Stimulated activated CD4-positive, alpha-beta T cell treated with anti-CD3 and anti-CD28 coated beads, Interleukin-2, amount 100 ng/mL, for 24 hours (primary cell): Measurements from ENCODE around the gene TRIP10.

Source experiments
- DNase-seq, 2 donors: peaks; one replicate each; pipeline ENCODE4 v3.0.0-alpha.2; 2020

The TRIP10 gene

DNA sequence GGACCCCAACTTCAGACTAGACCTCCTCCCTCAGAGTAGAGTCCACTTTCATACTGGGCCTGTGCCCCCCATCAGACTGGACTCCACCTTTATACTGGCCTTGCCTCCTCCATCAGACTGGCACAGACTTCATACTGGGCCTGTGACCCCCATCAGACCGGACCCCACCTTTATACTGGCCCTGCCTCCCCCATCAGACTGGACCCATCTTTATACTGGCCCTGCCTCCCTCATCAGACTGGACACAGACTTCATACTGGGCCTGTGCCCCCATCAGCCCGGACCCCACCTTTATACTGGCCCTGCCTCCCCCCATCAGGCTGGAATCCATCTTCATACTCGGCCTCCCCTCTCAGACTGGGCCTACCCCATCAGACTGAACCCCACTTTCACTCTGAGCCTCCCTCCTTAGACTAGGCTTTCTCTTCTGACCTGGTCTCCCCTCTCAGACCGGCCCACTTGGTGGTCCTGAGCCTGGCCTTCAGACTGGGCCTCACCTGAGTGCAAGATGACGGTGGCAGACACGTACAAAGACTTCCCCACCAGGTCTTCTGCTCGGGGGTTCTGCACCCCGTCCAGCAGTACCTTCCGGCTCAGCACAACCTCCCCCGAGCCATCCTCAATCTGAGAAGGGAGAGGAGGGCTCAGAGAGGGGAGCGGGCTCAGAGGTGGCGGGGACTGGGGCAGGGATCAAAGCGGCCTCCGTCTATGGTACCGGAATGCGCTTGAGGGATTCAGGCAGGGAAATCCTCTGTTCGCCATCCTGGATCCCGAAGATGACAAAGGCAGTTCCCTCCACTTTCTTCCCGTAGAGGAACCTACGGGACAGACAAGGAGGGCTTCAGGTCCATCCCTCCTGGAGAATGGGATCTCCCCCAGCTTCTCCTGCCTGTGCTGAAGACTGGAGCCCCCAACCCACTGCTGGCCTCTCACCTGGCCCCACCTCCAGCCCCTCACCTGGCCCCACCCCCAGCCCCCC is 26.5 kb upstream of the TRIP10 start:
- no peak for DNase-seq

DNA sequence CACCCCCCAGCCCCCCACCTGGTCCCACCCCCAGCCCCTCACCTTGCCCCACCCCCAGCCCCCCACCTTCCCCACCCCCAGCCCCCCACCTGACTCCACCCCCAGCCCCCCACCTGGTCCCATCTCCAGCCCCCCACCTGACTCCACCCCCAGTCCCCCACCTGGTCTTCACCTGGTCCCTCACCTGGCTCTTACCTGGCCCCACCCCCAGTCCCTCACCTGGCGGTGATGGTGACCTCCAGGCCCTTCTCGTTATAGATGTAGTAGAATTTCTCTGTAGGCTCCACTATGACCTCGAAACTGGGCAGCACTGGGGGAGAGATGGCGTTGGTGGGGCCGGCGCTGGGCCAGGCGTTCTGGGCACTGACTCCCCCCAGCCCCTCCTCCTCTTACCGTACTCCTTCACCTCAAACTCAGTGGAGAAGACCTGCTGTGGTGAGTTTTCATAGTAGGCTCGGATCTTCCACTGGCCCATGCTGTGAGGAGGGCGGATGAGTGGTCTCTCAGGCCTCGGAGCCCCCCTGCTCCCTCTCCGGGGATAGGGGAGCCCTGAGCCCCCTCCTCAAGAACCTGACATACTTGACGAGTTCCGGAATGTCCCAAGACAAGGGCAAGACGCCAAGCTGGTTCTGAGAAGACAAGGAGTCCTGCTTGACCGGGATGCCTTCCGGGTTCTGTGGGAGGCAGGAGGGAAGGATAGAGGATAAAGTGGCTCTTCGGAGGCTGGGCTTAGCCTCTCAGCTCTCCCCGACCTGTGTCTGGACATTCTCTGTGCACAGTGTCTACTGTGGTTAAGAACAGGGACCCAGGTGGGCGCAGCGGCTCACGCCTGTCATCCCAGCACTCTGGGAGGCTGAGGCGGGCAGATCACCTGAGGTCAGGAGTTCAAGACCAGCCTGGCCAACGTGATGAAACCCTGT is 25.4 kb upstream of the TRIP10 start:
- DNase-seq = no peak

DNA sequence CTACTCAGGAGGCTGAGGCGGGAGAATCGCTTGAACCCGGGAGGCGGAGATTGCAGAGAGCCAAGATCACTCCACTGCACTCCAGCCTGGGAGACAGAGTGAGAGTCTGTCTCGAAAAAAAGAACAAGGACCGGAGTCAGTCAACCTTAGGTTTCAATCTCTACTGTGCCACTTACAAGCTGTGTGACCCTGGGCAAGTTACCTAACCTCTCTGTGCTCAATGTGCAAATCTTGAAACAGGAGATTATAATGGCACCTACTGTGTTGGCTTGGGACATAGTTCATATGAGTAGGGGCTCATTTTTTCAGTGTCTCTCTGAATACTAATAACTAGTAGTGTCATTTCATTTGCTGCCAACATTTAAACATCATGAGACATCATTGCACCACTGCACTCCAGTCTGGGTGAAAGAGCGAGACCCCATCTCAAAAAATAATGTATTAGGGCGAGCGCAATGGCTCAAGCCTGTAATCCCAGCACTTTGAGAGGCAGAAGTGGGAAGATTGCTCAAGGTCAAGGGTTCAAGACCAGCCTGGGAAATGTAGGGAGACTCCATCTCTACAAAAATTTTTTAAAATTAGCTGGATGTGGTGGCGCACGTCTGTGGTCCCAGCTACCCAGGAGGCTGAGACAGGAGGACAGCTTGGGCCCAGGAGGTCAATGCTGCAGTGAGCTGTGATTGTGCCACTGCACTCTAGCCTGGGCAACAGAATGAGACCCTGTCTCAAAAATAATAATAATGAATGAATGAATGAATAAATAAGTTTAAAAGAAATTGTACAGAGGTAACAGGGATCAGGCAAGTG is 24.5 kb upstream of the TRIP10 start:
- no peak for DNase-seq

DNA sequence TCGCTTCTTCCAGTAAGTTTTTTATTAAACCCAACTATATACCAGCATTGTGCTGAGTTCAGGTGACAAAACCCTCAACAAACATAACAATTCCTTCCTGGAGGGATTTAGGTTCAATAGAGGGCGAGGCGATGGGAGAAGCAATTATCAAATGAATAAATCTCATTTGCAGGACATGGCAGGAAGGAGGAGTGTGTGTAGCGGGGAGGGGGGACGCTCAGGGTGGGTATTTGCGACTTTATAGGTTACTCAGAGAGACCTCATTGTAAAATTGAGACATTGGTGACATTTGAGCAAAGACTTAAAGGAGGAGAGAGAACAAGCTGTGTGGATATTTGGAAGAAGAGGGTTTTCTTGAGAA is 22.9 kb upstream of the TRIP10 start:
- DNase-seq = no peak

DNA sequence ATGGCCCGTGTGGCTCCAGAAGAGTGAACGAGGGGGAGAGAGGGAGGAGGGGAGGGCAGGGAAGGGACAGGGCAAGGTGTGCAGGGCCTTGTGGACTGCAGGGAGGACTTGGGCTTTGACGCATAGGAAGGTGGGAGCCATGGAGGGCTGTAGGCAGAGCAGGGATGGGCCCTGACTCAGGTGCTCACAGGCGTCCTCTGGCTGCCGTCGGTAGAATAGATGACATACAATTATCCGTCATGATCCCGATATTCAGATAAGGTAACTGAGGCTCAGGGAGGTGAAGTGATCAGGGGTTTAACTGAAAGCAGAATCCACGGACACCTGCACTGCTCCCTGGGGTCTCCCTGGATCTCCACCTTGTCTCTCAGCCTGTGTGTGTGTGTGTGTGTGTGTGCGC is 22.4 kb upstream of the TRIP10 start:
- DNase-seq = no peak

DNA sequence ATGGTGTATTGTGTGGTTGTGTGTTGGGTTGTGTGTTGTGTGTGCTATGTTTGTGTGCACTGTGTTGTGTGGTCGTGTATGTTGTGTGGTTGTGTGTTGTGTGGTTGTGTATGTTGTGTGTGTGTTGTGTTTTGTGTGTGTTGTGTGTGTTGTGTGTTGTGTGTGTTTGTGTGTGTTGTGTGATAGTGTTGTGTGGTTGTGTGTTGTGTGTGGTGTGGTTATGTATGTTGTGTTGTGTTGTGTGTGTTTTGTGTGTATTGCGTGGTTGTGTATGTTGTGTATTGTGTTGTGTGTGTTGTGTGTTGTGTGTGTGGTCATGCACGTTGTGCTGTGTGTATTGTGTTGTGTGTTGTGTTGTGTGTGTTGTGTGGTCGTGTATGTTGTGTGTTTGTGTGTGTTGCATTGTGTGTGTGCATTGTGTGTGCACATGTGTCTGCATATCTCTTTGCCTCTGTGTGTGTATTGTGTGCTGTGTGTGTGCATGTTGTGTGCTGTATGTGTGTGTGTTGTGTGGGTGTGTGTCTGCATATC is 22.0 kb upstream of the TRIP10 start:
- DNase-seq = no peak

DNA sequence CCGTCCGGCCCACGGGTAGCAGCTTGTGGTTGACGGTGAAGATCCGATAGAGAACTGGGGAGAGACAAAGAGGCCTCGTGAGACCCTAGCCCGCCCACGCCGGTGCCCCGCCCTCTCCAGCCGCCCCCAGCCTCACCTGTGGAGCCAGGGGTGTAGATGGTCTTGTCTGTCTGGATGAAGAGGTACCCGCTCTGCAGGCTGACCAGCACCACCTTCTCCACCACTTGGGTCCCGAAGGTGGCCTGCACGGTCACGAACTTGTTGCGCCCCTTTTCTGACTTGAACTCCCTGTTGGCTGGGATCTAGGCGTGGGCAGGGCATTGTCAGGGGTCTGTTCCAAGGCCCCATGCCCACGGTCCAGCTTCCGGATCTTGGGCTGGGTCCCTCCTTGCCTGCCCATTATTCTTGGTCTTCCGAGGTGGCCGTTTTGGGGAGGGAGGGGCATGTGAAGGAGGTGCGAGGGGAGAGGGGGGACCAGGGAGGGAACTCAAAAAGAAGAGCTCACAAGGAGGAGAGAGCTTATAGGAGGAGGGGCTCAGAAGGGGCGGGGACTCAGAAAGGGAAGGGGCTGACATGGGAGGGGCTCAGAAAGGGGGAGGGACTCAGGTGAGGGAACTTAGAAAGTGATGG is 21.3 kb upstream of the TRIP10 start:
- no peak for DNase-seq

DNA sequence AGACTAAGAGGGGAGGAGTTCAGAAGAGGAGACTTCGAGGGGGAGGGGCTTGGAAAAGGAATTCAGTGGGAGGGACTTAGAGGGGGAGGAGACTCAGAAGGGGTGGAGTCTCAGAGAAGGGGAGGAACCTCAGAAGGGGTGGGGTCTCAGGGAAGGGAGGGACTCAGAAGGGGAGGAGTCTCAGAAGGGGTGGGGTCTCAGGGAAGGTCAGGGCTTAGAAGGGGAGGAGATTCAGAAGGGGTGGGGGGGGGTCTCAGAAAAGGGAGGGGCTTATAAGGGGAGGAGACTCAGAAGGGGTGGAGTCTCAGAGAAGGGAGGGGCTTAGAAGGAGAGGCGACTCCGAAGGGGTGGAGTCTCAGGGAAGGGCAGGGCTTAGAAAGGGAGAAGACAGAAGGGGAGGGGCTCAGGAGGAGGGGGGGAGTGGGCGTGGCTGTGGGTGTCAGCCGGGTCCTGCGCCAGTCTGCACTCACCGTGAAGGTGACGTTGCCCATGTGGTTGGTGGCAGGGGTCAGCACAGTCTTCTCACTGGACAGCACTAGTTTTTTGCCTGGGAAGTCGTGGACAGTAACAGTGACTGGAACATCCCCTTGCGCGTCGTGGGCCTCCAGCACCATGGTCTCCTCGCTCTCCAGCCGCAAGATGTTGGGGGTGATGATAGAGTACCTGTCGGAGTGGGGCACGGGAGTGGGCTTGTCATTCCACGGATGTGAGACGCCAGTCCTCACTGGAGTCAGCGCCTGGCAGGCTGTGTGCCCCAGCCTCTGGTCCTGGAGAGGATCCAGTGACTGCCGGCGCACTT is 20.5 kb upstream of the TRIP10 start:
- peak; percentile 30 to 36 for DNase-seq

DNA sequence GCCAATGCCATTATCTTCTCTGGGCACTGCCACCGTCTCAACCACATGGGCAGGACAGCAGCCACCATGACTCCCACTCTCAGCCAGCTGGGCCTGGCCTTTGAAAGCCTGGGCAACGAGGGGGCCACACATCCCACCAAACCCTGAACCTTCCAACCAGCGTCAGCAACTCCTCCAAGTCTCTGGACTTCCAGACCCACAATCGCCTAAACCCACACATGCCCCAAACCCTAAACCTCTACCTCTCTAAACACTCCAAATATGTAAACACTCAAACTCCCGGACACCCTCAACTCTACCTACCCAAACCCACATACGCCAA is 20.0 kb upstream of the TRIP10 start:
- no peak for DNase-seq

DNA sequence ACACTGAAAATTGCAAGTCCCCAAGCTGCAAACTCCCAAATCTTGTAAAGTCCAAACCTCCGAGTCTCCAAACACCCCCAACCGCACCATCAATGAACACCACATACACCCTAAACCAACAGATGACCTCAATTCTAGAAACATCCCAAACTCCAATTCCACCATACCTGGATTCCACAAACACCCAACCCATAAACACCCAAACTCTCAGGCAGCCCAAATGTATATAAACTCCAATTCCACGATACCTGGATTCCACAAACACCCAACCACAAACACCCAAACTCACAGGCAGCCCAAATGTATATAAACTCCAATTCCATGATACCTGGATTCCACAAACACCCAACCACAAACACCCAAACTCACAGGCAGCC is 19.5 kb upstream of the TRIP10 start:
- no peak for DNase-seq

DNA sequence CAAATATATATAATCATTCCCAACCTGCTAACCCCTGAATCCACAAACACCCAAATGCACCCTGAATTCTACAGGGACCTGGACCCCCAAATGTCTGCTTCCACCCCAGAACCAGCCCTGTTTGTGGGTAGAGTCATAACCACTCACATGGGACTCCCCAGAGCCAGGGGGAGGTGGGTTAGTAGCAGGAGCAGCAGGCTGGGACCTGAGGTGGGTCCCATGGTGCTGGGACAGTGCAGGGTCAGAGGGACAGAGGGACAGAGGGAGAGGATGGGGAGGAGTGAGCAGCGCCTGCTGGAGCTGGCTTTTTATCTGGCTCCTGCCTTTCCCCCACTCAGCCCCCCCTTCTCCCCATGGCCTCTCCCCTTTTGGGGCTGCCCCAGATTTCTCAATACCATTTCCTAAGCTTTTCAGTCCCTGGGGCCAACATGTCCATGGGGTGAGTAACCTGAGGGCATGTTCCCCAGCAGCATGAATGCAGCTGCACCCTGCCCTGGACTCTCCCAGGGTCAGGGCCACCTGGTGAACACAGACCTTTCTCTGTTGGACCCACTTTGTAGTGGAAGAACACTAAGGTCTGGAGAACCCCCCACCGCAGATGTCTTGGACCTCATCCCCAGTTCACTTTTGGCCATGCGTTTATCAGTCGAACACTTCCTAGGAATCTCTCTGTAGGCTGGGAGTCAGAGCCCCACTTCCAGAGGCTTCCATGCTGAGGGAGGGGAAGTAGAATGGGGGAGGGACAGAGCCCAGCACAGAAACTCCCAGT is 18.9 kb upstream of the TRIP10 start, which contains the start of gene C3:
Gene C3, minus strand, starts transcription at position 282 of the 769 bp plus-strand sequence. Its CDS starts 61 bp downstream, at position 221.
- DNase-seq = no peak

DNA sequence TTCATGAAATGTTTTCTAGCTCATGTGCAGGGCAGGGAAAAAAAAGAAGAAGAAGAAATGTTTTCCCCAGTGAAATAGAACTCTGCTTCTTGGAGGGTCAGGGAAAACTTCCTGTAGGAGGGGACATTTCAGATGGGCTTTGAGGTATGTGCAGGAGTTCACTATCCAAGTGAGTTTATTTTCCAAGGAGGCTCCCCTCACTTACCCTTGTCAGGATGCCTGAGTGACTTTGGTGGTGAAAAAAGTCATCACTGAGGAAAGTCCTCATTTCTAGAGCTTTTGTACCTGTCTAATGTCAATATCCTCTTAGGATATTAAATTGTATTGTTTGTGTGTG is 18.4 kb upstream of the TRIP10 start:
- no peak for DNase-seq

DNA sequence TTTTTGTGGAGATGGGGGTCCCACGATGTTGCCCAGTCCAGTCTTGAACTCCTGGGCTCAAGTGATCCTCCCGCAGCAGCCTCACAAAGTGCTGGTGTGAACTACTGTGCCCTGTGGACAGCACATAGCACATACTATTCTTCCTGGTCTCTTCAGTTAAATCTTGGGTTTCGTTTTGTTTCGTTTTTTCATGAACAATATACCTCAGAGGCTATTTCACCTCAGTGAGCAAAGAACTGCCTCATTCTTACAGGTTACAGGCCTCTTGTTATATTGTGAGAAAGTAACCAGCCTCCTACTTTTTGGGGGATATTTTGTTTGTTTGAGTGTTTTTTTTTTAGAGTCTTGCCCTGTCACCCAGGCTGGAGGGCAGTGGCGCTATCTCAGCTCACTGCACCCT is 17.7 kb upstream of the TRIP10 start:
- no peak for DNase-seq

DNA sequence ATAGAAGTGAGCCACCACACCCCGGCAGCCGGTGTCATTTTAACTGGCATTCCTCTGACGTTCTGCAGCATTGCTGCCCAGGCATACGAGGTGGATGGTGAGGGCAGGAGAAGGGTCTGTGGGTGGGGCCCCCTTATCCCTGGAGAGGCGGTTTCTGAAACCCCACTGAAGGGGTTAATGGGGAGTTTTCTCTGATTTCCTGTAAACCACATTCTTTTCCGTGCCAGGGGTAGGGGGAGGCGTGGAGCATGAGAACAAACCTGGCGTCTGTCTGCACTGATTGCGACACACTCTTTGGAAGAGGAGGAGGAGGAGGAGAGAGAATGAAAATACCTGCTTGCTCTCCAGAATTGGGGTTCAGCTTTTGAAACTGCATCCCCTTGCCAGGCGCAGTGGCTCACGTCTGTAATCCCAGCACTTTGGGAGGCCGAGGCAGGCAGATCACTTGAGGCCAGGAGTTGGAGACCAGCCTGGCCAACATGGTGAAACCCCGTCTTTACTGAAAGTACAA is 16.3 kb upstream of the TRIP10 start:
- DNase-seq = no peak

DNA sequence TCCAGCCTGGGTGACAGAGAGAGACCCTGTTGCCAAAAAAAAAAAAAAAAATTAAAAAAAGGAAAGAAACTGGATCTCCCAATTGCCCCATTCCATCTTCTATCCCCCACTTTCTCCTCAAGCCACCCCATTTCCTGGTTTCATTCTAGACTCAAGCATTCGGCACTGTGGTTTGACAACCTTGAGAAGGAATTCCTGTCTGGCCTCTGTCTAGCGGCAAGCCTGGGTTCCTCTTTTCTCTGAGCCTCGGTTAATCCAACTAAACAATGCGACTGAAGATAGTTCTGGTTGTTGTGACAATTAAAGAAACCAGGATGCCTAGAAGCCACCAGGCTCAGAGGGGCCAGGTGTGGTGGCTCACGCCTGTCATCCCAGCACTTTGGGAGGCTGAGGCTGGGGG is 15.7 kb upstream of the TRIP10 start:
- no peak for DNase-seq

DNA sequence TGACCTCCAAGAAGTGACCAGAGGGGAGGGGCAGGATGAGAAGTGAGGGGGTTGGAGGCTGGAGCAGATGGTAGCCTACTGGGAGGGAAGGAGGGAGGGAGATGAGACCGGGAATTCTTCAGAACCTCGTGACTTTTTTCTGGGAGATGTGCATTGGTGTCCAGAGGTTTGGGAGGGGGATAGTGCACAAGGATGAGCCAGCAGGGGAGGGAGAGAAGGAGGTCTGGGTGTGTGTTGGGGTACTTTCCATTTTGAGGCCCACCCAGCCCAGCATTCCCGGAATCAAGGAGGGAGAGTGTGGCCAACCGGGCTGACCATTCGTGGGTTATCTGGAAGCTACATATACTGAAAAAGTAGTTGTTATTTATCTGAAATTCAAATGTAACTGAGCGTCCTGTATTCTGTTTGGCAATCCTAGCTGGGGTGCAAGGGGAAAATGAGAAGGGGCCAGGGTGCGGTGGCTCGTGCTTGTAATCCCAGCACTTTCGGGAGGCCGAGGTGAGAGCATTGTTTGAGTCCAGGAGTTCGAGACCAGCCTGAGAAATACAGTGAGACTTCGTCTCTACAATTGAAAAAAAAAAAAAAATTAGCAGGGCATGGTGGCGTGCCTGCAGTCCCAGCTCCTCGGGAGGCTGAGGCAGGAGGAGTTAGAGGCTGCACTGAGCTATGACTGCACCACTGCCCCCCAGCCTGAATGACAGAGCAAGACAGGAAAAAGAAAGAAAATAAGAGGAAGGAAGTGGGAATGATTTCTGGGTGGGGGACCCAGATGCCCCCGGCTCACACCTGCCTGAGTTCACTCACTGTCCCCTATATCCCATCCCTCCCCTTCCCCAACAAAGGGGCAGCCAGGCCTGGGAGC is 14.6 kb upstream of the TRIP10 start:
- DNase-seq = no peak

DNA sequence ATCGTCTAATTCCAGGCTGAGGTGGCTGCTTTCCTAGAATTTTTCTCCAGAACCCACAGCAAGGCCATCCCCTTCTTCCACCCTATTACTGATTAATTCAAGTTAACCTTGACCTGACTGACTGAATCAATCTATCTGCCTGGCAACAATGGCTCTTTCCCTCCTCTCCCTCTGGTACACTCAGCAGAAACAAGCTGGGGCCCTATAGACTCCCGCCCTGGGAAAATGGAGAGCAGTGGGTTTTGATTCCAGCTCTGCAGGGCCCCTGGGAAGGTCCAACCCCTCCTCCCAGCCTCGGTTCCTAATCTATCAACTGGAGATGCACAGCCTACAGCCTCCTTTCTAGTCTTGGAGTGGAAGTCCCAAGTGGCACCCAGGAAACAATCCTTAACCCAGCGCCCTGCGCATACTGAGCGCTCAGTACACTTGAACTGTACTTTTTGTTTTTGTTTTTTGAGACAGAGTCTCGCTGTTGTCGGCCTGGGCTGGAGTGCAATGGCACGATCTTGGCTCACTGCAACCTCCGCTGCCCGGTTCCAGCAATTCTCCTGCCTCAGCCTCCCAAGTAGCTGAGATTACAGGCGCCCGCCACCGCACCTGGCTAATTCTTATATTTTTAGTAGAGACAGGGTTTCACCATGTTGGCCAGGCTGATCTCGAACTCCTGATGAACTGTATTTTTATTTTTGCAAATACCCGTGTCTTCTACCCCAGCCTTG is 13.8 kb upstream of the TRIP10 start:
- no peak for DNase-seq

DNA sequence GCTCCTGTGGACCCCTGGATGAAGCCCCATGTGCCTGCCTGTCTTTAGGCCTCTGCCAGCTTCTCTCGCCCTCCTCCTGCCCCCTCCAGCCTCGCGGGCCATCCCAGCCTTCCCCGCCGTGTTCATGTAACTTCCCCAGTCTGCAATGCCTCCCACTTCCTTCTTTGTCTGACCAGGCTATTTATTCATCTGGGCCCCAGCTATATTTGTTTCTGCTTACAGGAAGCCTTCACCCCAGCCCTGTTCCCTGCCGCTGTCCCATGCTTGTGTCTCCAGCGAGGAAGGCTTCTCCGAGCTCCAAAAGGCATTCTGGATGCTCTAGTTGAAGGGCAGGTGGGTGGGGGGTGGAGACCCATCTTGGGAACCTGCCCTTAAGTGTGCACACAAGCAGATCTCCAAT is 11.1 kb upstream of the TRIP10 start:
- DNase-seq = no peak
